Testis (tissue), 3 donors: ENCODE measurements around the gene LMAN2L. TPM values are rescaled to one million over a fixed set of nuclear protein-coding genes. Genes with fewer than 3 reads are reported as not detected.

Experiments used
- DNase-seq: peaks from one replicate; pipeline ENCODE4 v3.0.0-alpha.2; 2019
- H3K27ac ChIP-seq, 2 donors: fragments of 200-600 bp; sonication (generic); one replicate each; pipeline ENCODE4 v1.5.1; 2019
- H3K27me3 ChIP-seq: fragments of 200-600 bp; sonication (generic); one replicate; pipeline ENCODE4 v1.5.1; 2019
- H3K36me3 ChIP-seq: fragments of 200-600 bp; sonication (generic); one replicate; pipeline ENCODE4 v1.5.1; 2017; ENCODE audit warnings: low read depth; ENCODE audit errors: missing control alignments
- H3K4me1 ChIP-seq: fragments of 200-600 bp; sonication (generic); one replicate; pipeline ENCODE4 v1.5.1; 2019
- H3K4me3 ChIP-seq, 2 donors: fragments of 200-600 bp; sonication (generic); one replicate each; pipeline ENCODE4 v1.5.1; 2017 to 2019
- H3K9me3 ChIP-seq: fragments of 200-600 bp; sonication (generic); one replicate; pipeline ENCODE4 v1.5.1; 2017
- CTCF ChIP-seq, 3 experiments: fragments of 450-650 bp in 2 of 3; fragments of 200-600 bp in 1 of 3; sonication (generic) in 1 of 3; IDR thresholded peaks; one replicate each; pipeline ENCODE4 v1.5.1; 2016 to 2019; ENCODE audit warnings: antibody characterized with exemption in 3 of 3, mild to moderate bottlenecking in 2 of 3, moderate library complexity in 1 of 3
- POLR2A ChIP-seq: fragments of 450-650 bp; IDR thresholded peaks from one replicate; pipeline ENCODE4 v1.6.1; 2017; ENCODE audit warnings: antibody characterized with exemption, mild to moderate bottlenecking, moderate library complexity
- WGBS, 2 donors: methylation state at CpG; one replicate each; pipeline ENCODE4 v1.1.5; 2018; 5-methylcytosine and 5-hydroxymethylcytosine counted together
- intact Hi-C: fragments of 100-400 bp; cut with DNase I; formaldehyde crosslinking; loops from one replicate; pipeline ENCODE4 v1.15.1; 2023; ENCODE audit warnings: low total_unique reads
- polyA plus RNA-seq: library from polyadenylated mRNA; stranded (reverse); fragments of 350-450 nt; fragmentation: Illumina TruSeq; extraction: RNeasy Lipid Tissue Mini Kit (QIAGEN cat#74804); gene quantifications from one replicate; pipeline ENCODE4 v1.2.3, GENCODE V29; 2014; ENCODE audit warnings: low read depth, low replicate concordance; ENCODE audit not compliant: insufficient read depth
- total RNA-seq, 2 donors: library from RNA; depleted of rRNA; stranded (reverse); fragments of >200 nt; gene quantifications; one replicate each; pipeline ENCODE4 v1.2.3, GENCODE V29; 2016

Gene LMAN2L
- total and polyA plus RNA-seq, 3 donors from 2014 or later = 24.2 to 25.2 (median 24.5) TPM

- peaks cover 32% of the 10 kb centered on the region for H3K4me1 ChIP-seq
- WGBS, 2 donors = 21 to 56% methylated on average over 10 to 49 of the region's 59 CpGs
- peak; percentile 38 for DNase-seq
These were observed 21.3 kb upstream of the LMAN2L start for GRCh38 chr2:96760986-96761832.

DNA sequence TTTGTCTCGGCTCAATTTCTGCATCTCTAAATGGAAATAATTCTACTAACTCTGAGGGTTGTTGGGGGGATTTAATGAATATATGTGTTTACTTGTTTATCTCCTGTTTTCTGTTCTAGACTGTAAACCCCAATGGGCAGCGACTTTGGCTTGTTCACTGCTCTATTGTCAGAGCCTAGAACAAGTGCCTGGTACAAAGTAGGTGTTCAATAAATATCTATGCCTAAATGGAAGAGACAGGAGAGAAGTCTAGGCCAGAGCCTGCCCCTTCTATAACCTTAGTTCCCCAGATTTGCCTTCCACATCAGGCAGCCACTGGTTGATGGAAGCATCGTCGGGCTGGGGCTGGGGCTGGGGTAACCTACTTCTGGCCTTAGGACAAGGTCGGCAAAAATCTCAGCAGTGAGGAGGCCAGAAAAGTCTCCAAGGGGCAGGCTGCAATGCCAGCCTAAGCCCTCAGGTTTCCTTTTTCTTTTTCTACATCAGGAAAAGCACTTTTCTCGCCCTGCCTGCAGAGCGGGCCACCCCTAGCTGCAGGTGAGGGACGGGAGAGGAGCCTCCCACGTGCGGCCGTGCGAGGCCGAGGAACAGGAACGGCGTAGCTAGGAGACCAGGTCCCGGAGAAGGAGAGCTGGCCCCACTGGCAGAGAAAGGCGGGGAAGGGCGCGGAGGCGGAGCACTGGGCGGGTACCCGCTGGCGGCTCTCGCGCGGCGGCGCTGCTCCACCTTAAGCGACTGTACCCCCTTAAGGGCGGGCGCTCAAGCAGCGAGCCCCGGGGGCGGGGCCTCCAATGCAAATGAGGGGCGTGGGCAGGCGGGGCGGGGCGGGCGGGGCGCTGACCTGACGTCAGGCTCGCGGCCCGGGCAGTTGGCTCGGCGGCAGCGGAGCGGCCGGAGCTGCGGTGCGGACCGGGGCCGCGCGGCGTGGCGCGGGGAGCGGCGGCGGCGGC is 20.4 kb upstream of the LMAN2L start, which contains the start of gene CNNM4:
Gene CNNM4 (plus strand): TSS at position 867 of the 950 bp plus-strand sequence. CDS start 98 bp downstream, outside the sequence.
- Histone ChIP-seq H3K4me1 (peaks cover 32% of the 10 kb centered on the region), H3K36me3 (no peaks in the 10 kb centered on the region), H3K27me3 (no peaks in the 10 kb centered on the region), H3K27ac (peak within 1 kb of the TSS; percentile 59 to 75), H3K9me3 (no peaks in the 10 kb centered on the region), H3K4me3 (peak within 1 kb of the TSS; percentile 66 to 71)
- WGBS, 2 donors = 5 to 7% methylated on average over 28 to 34 of the region's 62 CpGs
- intact Hi-C loops = no loop called here
- TF ChIP-seq CTCF (IDR thresholded peaks at IDR 0.05) = no peak
- peak; percentile 95 for DNase-seq

More at GRCh38 chr2:96760986-96761832, 21.3 kb upstream of the LMAN2L start:
- peak overlapping the region; percentile 66 to 71 for H3K4me3 ChIP-seq
- H3K36me3 ChIP-seq = no peaks in the 10 kb centered on the region
- no peak for TF ChIP-seq POLR2A
- TF ChIP-seq CTCF (IDR thresholded peaks at IDR 0.05) = peak; percentile 21 to 75 (median 41)
- peak overlapping the region; percentile 25 to 75 for H3K27ac ChIP-seq
- no peaks in the 10 kb centered on the region for H3K27me3 ChIP-seq
- no peaks in the 10 kb centered on the region for H3K9me3 ChIP-seq
- intact Hi-C loops = no loop called here

DNA sequence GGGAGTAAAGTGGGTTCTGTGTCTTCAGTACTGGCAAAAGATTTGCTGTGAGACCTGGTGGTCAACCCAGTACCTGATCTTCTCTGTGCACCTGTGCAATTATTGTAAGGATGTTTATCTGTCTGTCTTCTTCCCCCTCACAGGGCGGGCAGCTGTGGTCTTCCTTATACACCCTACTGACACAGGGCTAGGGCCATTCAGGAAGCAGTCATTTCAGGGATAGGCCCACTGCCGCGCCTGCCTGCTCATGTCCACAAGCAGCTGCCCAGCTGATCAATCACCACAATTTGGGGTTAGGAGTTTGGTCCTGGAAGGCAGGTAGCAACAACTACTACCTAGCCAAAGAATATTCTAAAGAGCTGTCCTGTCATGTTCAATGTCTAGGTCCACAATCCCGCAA is 19.7 kb upstream of the LMAN2L start:
- Histone ChIP-seq H3K4me3 (no peak overlapping the region), H3K36me3 (no peaks in the 10 kb centered on the region), H3K9me3 (no peaks in the 10 kb centered on the region), H3K27ac (no peak overlapping the region), H3K27me3 (no peaks in the 10 kb centered on the region), H3K4me1 (peaks cover 30% of the 10 kb centered on the region)
- no peak for DNase-seq
- TF ChIP-seq POLR2A (no peak), CTCF (IDR thresholded peaks at IDR 0.05) (no peak)
- WGBS, 2 donors = 76 to 81% methylated on average over 4 of the region's 4 CpGs
- intact Hi-C loops = no loop called here

GRCh38 chr2:96758987-96759386 is 19.1 kb upstream of the LMAN2L start:
- WGBS, 2 donors = 64 to 78% methylated on average over 3 of the region's 3 CpGs
- Histone ChIP-seq H3K4me3 (no peak overlapping the region), H3K9me3 (no peaks in the 10 kb centered on the region), H3K27ac (no peak overlapping the region), H3K4me1 (peaks cover 25% of the 10 kb centered on the region), H3K36me3 (no peaks in the 10 kb centered on the region), H3K27me3 (no peaks in the 10 kb centered on the region)
- TF ChIP-seq POLR2A (no peak), CTCF (IDR thresholded peaks at IDR 0.05) (no peak)
- DNase-seq = no peak
- intact Hi-C loops = no loop called here
